Fibroblast of skin of scalp (primary cell): Measurements from ENCODE around the gene PLEKHJ1.

Experiments
- DNase-seq: peaks from one replicate; pipeline ENCODE4 v3.0.0-alpha.2; 2013

PLEKHJ1 gene

DNA sequence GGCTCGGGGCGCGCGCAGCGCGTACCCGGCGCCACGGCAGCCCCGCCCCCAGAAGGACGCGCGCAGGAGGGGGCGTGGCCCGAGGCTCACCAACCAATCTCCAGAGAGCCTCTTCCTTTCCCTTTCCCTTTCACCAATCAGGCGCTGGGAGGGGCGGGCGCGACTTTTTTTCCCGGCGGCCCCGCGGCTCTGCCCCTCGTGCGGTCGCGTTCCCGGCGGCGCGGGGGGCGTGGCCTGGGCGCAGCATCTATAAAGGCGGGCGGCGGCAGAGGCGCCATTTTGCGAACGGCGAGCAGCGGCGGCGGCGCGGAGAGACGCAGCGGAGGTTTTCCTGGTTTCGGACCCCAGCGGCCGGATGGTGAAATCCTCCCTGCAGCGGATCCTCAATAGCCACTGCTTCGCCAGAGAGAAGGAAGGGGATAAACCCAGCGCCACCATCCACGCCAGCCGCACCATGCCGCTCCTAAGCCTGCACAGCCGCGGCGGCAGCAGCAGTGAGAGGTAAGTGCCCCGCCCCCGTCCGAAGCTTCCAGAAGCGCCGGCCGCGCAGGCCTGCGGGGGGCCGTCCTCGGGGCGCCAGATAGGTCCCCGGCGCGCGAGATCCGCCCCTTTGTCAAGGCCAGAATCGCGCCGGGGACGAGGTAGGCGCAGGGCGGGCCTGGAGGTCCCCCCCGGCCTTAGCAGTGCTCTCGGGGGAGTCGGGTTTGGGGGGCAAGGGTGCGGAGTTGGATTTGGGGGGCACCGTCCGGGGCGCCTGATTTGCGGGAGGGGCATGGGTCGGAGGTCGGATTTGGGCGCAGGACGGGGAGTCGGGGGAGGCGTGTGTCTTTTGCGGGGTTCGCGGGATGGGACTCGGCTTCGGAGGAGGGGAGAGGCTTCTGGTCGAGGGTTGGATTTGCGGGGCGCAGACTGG, 33.4 kb upstream of the PLEKHJ1 start:
- peak; percentile 98 for DNase-seq

DNA sequence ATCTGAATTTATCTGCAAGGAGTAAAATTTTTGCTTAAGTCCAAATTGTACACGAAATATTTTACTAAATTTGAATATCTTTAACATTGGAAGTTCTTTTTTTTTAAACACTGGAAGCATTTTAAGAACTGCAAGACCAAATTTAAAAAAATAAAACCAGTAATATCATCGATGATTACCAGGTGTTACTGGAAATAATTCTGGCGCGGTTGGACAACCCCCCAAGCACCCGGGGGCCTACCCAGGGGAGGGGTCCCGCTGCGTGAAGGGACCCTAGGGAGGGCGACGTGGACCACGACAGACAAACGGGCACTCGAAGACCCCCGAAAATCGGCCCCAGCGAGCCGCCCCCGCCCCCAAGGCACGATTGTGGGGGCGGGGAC, 32.7 kb upstream of the PLEKHJ1 start:
- DNase-seq, result no peak

DNA sequence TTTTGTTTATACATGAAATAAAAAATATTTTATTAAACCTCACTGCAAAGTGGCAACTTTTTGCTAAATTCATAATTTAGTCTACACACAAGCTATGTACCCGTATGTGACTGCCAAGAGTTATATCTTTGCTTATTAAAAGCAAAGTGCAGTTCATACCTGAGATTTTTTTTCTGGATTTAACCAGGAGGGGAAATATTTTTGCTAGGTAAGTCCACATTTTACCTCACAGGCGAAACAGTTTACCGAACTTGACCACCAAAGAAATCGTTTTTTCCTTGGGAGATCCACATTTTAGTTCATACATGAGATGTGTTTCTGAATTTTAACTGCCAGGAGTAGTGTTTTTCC, 32.3 kb upstream of the PLEKHJ1 start:
- no peak for DNase-seq

GRCh38 chr19:2266183-2266993, 30.3 kb upstream of the PLEKHJ1 start:
- DNase-seq, result peak; percentile 77

DNA sequence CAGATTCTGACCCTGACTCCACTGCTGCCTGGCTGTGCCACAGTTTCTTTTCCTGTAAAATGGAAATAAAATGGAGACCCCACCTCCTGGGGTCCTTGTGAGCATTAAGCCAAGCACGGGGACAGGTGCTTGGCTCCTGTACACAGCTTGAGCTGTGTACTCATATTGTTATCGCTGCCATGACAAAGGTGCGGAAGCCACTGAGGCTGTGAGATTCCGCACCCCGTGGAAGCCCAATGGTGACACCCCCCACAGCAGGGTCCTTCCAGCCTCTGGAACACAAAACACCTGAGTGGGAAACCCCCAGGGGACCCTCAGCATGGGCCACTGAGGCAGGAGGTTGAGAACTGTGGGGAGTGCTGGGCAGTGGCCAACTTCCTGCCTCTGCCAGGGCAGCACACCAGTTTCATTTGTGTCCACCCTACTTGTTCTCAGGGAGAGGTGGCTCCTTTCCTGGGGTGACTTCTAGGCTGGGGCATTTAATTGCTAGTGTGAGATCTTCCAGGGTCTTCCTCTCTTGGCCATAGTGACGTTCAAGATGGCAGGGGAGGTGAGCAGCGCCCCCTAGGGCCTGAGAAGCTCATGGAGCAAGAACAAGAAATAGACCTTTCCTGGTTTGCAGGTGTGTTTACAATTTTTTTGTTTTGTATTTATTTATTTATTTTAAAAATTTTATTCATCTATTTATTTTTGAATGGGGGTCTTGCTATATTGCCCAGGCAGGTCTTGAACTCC, 25.5 kb upstream of the PLEKHJ1 start:
- no peak for DNase-seq

DNA sequence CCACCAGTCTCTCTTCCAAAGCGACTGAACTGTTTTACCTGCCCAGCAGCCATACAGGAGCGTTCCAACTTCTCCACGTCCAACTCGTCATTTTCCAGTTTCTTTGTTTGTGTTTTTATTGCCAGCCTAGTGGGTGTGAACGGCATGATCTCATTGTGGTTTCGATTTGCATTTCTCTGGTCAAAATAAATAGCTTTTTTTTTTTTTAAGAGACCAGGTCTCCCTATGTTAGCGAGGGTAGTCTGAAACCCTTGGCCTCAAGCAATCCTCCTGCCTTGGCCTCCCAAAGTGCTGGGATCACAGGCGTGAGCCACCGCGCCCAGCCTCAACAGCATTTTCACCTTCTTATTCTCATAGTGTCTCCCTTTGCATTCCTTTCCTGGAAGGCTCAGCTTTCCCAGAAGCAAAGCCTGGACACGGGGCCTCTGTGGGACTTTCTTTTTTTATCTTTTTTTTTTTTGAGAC, 24.2 kb upstream of the PLEKHJ1 start:
- no peak for DNase-seq

- peak; percentile 33 for DNase-seq
These were observed 23.2 kb upstream of the PLEKHJ1 start for GRCh38 chr19:2259336-2259735.

DNA sequence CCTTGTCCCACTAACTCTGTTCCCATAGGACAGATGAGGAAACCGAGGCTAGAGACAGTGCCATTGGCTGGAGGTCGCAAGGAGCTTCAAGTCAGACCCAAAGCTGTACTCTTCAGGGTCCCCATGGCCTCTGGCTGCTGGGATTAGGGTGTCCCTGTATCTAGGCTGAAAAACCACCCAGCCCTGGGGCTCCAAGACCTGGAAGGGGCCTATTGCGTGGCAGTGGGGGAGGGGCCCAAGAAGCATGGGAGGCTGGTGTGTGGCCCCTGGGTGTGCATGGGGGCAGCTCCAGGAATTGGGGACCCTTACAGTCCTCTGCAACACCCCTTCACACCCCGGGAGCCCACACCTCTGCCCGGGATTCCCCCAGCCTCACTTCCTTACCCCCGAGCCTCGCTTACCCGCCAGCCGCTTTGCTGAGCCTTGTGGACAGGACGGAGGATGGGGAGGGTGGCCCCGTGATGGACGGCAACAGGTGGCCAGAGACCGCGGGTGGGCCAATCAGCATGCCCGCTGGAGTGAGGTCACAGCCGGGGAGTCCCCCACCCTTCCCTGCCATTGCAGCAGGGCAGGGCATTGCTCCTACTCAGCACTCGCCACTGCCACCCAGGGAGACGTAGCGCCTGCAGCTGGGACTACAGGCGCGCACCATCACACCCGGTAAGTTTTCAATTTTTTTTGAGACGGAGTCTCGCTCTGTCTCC, 20.0 kb upstream of the PLEKHJ1 start, which contains the start of gene JSRP1:
JSRP1 (minus strand) TSS at position 436 of the 704 bp plus-strand sequence. CDS start 1,103 bp downstream, outside the sequence.
- DNase-seq, result no peak

GRCh38 chr19:2255112-2255845, 19.1 kb upstream of the PLEKHJ1 start:
- DNase-seq, result no peak

DNA sequence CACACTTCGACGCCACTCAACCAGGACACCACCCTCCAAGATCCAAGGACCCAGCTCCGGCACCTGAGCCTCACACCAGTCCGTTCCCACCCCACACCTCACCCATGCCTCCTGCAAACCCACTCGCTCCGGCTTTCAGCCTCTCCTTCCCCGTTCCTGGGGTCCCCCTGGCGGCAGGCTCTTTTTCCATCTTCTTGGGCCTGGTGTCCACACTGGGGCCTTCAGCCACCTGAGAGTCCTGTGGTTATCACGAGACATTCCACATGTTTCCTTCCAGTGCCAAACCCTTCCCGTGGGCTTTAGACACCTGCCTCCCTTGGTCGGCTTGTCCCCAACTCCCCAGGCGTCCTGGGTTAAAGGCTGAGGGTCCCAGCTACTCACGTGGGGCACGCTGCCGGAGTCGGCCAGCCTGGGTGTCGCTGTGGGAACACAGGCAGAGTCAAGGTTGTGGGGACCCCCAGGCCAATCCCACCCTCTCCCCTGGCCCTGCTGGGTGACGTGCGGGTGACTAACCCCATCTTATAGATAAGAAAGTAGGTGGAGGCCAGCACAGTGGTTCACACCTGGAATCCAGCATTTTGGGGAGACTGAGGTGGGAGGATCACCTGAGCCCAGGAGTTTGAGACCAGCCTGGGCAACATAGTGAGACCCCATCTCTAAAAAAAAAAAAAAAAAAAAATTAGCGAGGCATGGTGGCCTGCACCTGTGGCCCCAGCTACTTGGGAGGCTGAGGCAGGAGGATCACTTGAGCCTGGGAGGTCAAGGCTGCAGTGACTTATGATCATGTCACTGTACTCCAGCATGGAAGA, 18.1 kb upstream of the PLEKHJ1 start:
- peak; percentile 42 for DNase-seq

DNA sequence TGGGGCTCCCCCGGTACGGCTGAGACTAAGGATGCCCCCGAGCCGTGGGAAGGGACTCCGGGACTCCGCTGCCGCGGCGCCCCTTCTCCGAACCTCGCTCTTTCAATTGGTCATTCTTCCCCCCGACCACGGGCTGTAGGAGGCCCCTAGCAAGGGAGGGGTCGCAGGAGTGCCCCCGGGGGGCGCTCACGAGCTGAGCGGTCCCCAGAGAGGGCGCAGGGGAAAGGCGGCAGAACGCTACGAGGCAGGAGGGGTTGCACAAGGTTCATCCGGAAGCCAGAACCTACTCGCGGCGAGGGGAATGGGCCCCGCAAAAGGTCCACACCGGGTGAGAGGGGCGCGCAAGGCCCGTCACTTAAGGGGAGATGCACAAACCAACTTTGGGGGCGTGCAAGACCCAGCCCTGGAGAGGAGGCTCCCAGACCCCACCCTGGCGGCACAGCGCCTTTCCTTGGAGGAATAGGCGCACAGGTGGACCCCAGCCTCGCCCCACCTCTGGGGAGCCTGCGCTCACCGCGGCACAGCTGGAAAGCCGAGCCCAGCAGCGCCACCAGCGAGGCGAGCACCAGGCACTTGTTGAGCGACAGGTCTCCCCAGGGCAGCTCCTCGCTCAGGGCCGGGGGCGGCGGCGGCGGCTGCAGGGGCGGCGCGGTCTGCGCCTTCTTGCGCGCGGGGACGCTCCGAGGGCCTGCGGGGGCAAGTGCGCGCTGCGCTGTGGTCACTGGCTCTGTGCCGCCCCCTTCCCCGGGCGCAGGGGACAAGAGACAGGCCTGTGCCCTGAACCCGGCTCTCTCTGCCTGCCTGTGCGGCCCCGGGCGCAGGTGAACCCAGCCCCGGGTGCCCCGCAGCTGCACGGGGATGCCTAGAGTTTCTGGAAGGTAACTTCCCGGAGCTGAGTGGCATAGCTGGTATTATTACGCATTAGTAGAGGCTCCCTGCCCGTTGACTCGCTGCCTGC, 17.3 kb upstream of the PLEKHJ1 start:
- no peak for DNase-seq

DNA sequence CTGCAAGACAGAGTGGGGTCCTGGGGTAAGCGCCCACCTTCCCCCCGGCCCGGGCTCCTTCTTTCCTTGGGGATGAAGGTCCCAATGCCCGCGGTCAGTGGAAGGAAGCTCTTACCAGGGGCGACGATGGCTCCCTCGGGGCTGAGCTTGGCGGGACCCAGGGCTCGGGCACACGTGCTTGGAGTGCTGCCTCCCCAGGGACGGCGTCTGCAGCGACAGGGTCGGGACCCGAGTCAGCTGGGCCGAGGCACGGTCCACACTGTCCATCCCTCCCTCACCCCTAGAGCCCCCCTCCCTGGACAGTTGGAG, 16.6 kb upstream of the PLEKHJ1 start:
- no peak for DNase-seq

GRCh38 chr19:2252055-2252796, 16.1 kb upstream of the PLEKHJ1 start:
- DNase-seq, result no peak

- DNase-seq, result no peak
These were observed 15.3 kb upstream of the PLEKHJ1 start for GRCh38 chr19:2251106-2252054.

DNA sequence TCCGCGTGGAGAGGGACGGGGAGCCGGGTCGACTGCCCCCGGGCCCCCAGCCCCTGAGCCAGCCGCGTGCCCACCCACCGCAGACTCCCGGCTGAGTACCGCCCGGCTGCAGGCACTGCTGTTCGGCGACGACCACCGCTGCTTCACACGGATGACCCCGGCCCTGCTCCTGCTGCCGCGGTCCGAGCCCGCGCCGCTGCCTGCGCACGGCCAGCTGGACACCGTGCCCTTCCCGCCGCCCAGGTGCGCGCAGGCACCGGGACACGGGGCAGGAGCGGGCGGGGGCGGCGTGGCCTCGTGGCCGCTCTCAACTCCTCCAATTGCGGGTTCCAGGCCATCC, 14.6 kb upstream of the PLEKHJ1 start:
- DNase-seq, result no peak

- no peak for DNase-seq
These were observed 14.0 kb upstream of the PLEKHJ1 start for GRCh38 chr19:2249880-2250765.
